Suprapubic skin (tissue), 4 donors: ENCODE measurements around the gene NAALAD2. TPM values are rescaled to one million over a fixed set of nuclear protein-coding genes. Genes with fewer than 3 reads are reported as not detected.

ENCODE experiments used
- DNase-seq, 2 donors: peaks; one replicate each; pipeline ENCODE4 v3.0.0-alpha.2; 2019; ENCODE audit warnings: low spot score in 2 of 2
- H3K27ac ChIP-seq: fragments of 200-600 bp; sonication (generic); one replicate; pipeline ENCODE4 v1.5.1; 2019
- H3K27me3 ChIP-seq: fragments of 200-600 bp; sonication (generic); one replicate; pipeline ENCODE4 v1.5.1; 2019
- H3K36me3 ChIP-seq: fragments of 200-600 bp; sonication (generic); one replicate; pipeline ENCODE4 v1.5.1; 2019
- H3K4me1 ChIP-seq: fragments of 200-600 bp; sonication (generic); one replicate; pipeline ENCODE4 v1.5.1; 2019
- H3K4me3 ChIP-seq: fragments of 200-600 bp; sonication (generic); one replicate; pipeline ENCODE4 v1.5.1; 2019; ENCODE audit warnings: mild to moderate bottlenecking
- H3K9me3 ChIP-seq: fragments of 200-600 bp; sonication (generic); one replicate; pipeline ENCODE4 v1.5.1; 2019
- EP300 ChIP-seq: sonication (generic); formaldehyde crosslinking; IDR thresholded peaks from one replicate; pipeline ENCODE4 v1.6.1; 2017; ENCODE audit warnings: antibody characterized with exemption
- POLR2A ChIP-seq, 2 donors: fragments of 450-650 bp; IDR thresholded peaks; one replicate each; pipeline ENCODE4 v1.6.1; 2017; ENCODE audit warnings: antibody characterized with exemption in 2 of 2, mild to moderate bottlenecking in 2 of 2, moderate library complexity in 2 of 2
- POLR2AphosphoS5 ChIP-seq, 3 donors: sonication (generic); formaldehyde crosslinking; IDR thresholded peaks; one replicate each; pipeline ENCODE4 v1.6.1; 2017; ENCODE audit warnings: antibody characterized with exemption in 3 of 3
- WGBS: methylation state at CpG from one replicate; pipeline ENCODE4 v1.1.5; 2018; 5-methylcytosine and 5-hydroxymethylcytosine counted together
- total RNA-seq, 4 donors: library from RNA; depleted of rRNA; stranded (reverse); fragments of >200 nt; gene quantifications; one replicate each; pipeline ENCODE4 v1.1.0, GENCODE V29; 2016
- TF ChIP-seq, protein P1 (sequence below), 2 donors: fragments of 200-600 bp in 1 of 2; fragments of 450-650 bp in 1 of 2; sonication (generic) in 1 of 2; IDR thresholded peaks; one replicate each; pipeline ENCODE4 v1.5.1; 2016 to 2019; ENCODE audit warnings: antibody characterized with exemption in 2 of 2, mild to moderate bottlenecking in 1 of 2, moderate library complexity in 1 of 2

The NAALAD2 gene
- total RNA-seq, 4 donors from 2014 or later: 0.57 to 9.2 TPM; not detected in 2

DNA sequence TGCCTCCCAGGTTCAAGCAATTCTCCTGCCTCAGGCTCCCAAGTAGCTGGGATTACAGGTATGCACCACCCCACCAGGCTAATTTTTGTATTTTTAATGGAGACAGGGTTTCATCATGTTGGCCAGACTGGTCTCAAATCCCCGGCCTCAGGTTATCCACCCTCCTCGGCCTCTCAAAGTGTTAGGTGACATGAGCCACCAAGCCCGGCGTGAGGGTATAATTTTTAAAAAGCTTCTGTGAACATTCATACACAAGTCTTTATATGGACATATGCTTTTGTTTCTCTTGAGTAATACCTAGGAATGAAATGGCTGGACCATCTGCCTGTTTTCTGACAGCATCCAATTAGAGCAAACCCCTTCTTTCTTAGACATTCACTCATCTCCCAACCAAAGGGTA is 14.3 kb upstream of the NAALAD2 start:
- no peak for DNase-seq
- WGBS: 92% methylated on average over 4 of the region's 4 CpGs
- H3K27ac ChIP-seq: no peak overlapping the region

DNA sequence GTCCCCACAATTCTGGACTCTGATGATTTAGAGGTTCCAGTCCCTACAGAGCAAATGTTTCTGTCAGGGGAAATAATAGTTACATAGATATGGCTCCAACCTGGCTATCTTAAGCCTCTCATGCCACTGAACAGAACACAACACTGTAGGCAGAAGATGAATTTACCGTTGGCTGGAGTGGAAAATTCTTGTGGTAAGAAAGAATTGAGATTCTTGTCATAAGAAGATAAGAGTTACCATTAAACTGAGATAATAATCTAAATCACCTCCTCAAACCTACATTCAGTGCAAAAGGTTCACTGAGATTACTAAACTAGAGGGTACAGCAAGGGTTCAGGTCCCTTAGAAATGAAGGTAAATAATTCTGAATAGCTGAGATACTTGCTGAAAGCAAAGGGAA is 10.1 kb upstream of the NAALAD2 start:
- TF ChIP-seq EP300: no peak
- TF ChIP-seq POLR2A (IDR thresholded peaks at IDR 0.05): no peak
- TF ChIP-seq, protein P1, sequence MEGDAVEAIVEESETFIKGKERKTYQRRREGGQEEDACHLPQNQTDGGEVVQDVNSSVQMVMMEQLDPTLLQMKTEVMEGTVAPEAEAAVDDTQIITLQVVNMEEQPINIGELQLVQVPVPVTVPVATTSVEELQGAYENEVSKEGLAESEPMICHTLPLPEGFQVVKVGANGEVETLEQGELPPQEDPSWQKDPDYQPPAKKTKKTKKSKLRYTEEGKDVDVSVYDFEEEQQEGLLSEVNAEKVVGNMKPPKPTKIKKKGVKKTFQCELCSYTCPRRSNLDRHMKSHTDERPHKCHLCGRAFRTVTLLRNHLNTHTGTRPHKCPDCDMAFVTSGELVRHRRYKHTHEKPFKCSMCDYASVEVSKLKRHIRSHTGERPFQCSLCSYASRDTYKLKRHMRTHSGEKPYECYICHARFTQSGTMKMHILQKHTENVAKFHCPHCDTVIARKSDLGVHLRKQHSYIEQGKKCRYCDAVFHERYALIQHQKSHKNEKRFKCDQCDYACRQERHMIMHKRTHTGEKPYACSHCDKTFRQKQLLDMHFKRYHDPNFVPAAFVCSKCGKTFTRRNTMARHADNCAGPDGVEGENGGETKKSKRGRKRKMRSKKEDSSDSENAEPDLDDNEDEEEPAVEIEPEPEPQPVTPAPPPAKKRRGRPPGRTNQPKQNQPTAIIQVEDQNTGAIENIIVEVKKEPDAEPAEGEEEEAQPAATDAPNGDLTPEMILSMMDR (IDR thresholded peaks at IDR 0.05): no peak
- no peak for TF ChIP-seq POLR2AphosphoS5 (IDR thresholded peaks at IDR 0.05)
- Histone ChIP-seq H3K4me3 (no peak overlapping the region), H3K27me3 (no peaks in the 10 kb centered on the region), H3K9me3 (no peaks in the 10 kb centered on the region), H3K27ac (no peak overlapping the region), H3K4me1 (no peaks in the 10 kb centered on the region), H3K36me3 (no peaks in the 10 kb centered on the region)
- WGBS: 56% methylated on average over 1 of the region's 1 CpG
- no peak for DNase-seq

More for the DNA sequence above, 14.3 kb upstream of the NAALAD2 start:
- Histone ChIP-seq H3K36me3 (no peaks in the 10 kb centered on the region), H3K4me3 (no peak overlapping the region), H3K27me3 (no peaks in the 10 kb centered on the region), H3K9me3 (no peaks in the 10 kb centered on the region), H3K4me1 (no peaks in the 10 kb centered on the region)
- TF ChIP-seq, protein P1 (IDR thresholded peaks at IDR 0.05): no peak
- TF ChIP-seq EP300 (no peak), POLR2A (IDR thresholded peaks at IDR 0.05) (no peak), POLR2AphosphoS5 (IDR thresholded peaks at IDR 0.05) (no peak)

- no peak for TF ChIP-seq POLR2A (IDR thresholded peaks at IDR 0.05)
- TF ChIP-seq EP300: no peak
- no peaks in the 10 kb centered on the region for H3K4me1 ChIP-seq
- no peaks in the 10 kb centered on the region for H3K27me3 ChIP-seq
- no peaks in the 10 kb centered on the region for H3K9me3 ChIP-seq
- H3K36me3 ChIP-seq: no peaks in the 10 kb centered on the region
- DNase-seq: no peak
- H3K4me3 ChIP-seq: no peak overlapping the region
- H3K27ac ChIP-seq: no peak overlapping the region
- 79% methylated on average over 3 of the region's 3 CpGs for WGBS
Measured at GRCh38 chr11:90124946-90125345, 9.5 kb upstream of the NAALAD2 start.

DNA sequence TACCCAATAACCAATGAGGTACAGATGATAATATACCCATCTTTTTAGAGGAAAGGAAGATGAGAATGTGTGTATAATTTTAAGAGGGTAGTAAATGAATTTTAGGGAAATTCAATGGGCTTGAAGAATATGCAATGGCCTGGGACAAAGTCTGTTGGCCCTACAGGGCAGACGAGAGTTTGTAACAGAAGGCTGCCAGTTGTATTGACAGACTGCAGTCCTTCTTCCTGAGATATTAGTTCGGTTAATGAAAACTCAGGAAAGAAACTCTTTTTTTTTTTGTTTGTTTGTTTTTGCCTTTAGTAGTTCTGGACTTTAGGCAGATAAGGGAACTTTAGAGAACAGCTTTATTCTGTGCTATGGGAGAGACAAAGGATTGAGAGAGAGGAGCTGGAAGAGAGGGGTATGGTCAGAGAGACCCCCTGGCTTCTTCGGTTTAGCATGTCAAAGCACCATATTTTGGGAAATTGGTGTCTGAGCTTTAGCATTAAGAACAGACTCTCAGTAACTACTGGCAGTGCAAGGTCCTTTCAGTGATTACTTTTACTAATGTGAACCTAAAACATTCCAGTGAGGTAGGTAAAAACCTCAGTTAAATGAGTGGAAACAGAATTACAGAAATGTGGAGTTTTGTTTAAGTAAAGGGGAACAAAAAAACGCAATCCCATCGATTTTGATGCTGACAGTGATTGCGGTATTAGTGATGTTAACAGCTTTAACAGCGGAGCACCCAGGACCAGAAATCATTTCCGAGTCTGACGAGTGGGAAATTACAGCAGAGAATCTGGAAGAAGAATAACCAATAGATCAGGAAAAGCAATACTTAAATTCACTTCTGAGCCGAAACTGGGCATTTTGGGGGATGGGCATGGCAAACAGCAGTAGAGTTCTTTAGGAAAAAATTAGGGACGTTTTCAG is 644 bp upstream of the NAALAD2 start:
- no peak for DNase-seq
- no peak overlapping the region for H3K27ac ChIP-seq
- no peaks in the 10 kb centered on the region for H3K27me3 ChIP-seq
- no peaks in the 10 kb centered on the region for H3K9me3 ChIP-seq
- 17% methylated on average over 11 of the region's 11 CpGs for WGBS
- H3K4me3 ChIP-seq: peak overlapping the region; percentile 50
- TF ChIP-seq POLR2A (IDR thresholded peaks at IDR 0.05): no peak
- TF ChIP-seq EP300: no peak
- TF ChIP-seq, protein P1 (IDR thresholded peaks at IDR 0.05): no peak
- no peak for TF ChIP-seq POLR2AphosphoS5 (IDR thresholded peaks at IDR 0.05)
- H3K4me1 ChIP-seq: peaks cover 15% of the 10 kb centered on the region
- H3K36me3 ChIP-seq: no peaks in the 10 kb centered on the region

DNA sequence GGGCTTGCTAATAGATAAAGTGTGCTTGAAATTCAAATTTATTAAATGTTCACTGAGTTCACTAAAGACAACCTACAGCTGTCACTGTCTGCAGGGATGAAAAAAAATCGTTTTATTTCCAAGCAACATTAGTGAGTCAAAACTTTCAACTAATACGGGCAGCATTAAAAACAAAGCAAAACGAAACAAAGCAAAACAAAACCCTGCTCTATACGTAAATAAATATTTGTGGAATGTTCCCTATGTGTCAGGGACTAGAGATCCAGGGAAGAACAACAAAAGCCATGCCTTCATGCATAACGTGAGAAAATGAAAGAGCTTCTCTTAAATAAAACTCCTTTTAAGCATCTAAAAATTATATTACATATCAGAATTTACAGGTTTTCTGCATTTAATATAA is 553 bp downstream of the NAALAD2 start:
- Histone ChIP-seq H3K27ac (no peak overlapping the region), H3K9me3 (no peaks in the 10 kb centered on the region), H3K4me1 (peaks cover 15% of the 10 kb centered on the region), H3K36me3 (no peaks in the 10 kb centered on the region), H3K27me3 (no peaks in the 10 kb centered on the region), H3K4me3 (peak overlapping the region; percentile 50)
- WGBS: 3% methylated on average over 5 of the region's 5 CpGs
- no peak for DNase-seq
- TF ChIP-seq, protein P1 (IDR thresholded peaks at IDR 0.05): no peak
- no peak for TF ChIP-seq POLR2A (IDR thresholded peaks at IDR 0.05)
- TF ChIP-seq EP300: no peak
